SHP77 treated with DMSO at 0.1 percent for 48 hours (cell line): ENCODE data around the gene KCNMA1.

ENCODE experiments used
- DNase-seq: peaks from one replicate; lab custom pipeline; 2025; lab: John Stamatoyannopoulos, UW

Gene KCNMA1

GRCh38 chr10:77448226-77448625 is 189.4 kb downstream of the KCNMA1 start:
- DNase-seq: no peak

- DNase-seq: no peak
These were observed 190.9 kb downstream of the KCNMA1 start for GRCh38 chr10:77446700-77447099.

GRCh38 chr10:77445547-77445946 is 192.1 kb downstream of the KCNMA1 start:
- DNase-seq: no peak

GRCh38 chr10:77444041-77444440 is 193.6 kb downstream of the KCNMA1 start:
- DNase-seq: no peak

GRCh38 chr10:77442699-77443189 is 194.9 kb downstream of the KCNMA1 start:
- DNase-seq: no peak

GRCh38 chr10:77441353-77442166 is 196.0 kb downstream of the KCNMA1 start:
- no peak for DNase-seq

- no peak for DNase-seq
These were observed 201.2 kb downstream of the KCNMA1 start for GRCh38 chr10:77436257-77436975.

GRCh38 chr10:77433546-77433945 is 204.1 kb downstream of the KCNMA1 start:
- DNase-seq: no peak

GRCh38 chr10:77431980-77432797 is 205.4 kb downstream of the KCNMA1 start:
- no peak for DNase-seq

GRCh38 chr10:77431209-77431611 is 206.4 kb downstream of the KCNMA1 start:
- no peak for DNase-seq

- DNase-seq: no peak
These were observed 207.1 kb downstream of the KCNMA1 start for GRCh38 chr10:77430530-77430929.

- DNase-seq: no peak
These were observed 208.8 kb downstream of the KCNMA1 start for GRCh38 chr10:77428691-77429395.

- DNase-seq: no peak
These were observed 213.4 kb downstream of the KCNMA1 start for GRCh38 chr10:77424257-77424656.

GRCh38 chr10:77422491-77423338 is 214.9 kb downstream of the KCNMA1 start:
- DNase-seq: no peak

- DNase-seq: no peak
These were observed 216.0 kb downstream of the KCNMA1 start for GRCh38 chr10:77421591-77421990.

- no peak for DNase-seq
These were observed 216.6 kb downstream of the KCNMA1 start for GRCh38 chr10:77420947-77421523.

- no peak for DNase-seq
These were observed 217.6 kb downstream of the KCNMA1 start for GRCh38 chr10:77419979-77420378.

- DNase-seq: no peak
These were observed 218.6 kb downstream of the KCNMA1 start for GRCh38 chr10:77419056-77419455.

GRCh38 chr10:77417806-77418640 is 219.6 kb downstream of the KCNMA1 start:
- DNase-seq: no peak
